ENCODE measurements around the gene METTL3. TPM values are rescaled to one million over a fixed set of nuclear protein-coding genes. Genes with fewer than 3 reads are reported as not detected.

Gene METTL3
- total RNA-seq, 1 donor from 2014 or later: 27.3 TPM

DNA sequence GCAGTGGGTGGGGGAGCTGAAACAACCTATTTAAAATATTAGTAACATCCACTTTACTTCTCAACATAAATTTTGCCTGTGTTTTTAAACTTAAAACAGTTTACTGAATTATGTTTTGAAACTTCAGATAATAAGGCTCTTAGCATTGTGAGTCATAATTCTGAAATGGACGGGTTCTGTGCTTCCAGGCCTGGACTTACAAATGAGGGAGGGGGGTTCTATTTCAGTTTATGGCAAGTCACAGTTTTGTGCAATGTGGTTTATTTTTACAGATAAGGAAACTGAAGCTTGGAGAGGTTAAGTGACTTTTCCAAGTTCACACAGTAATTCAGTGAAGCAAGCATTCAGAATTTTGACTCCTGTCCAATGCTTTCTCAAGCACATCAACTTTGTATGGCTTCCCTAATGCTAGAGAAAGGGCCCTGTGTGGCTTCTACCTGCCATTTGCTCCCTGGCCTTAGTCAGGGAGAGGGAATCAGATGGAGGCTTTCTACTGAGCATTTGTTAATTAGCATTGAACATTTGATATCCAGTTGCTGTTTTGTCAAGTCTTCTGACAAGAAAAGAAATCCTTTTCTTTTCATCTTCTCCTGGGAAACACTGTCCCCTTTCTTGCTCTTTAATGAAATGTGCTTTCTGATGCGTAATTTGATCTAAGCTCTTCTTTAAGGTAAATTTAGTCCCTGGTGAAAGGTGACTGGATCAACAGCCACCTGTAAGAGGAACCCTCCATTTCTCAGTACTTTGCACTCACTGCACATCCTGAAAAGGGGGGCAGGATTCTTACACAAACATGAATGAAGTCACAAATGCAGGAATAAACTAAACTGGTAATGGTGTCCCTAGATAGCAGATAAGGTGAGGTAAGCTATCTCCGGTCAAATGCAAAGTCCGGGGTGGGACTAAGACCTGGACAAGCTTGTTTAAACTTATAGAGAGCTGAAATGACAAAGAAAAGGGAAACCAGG is 17.5 kb upstream of the METTL3 start:
- ATAC-seq: no peak
- DNase-seq: no peak
- intact Hi-C loops (cut with micrococcal nuclease): no loop called here

DNA sequence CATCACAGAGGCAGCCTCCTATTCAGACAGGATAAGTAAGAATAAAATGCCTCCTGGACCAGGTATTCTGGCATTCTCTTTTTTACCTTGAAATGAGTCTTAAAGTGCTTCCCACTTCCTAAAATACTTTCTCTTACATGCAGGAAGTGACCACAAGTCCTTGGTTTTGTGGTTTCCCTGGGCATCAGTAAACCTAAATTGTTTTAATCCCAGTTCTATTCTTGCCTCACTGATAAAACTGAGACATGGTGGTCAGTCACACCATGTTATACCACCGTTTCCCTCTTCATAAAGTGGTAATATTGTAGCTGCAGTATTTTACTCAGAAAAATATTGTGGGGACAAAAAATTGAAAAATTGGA is 16.2 kb upstream of the METTL3 start:
- intact Hi-C loops (cut with micrococcal nuclease): no loop called here
- DNase-seq (no peak), ATAC-seq (no peak)

DNA sequence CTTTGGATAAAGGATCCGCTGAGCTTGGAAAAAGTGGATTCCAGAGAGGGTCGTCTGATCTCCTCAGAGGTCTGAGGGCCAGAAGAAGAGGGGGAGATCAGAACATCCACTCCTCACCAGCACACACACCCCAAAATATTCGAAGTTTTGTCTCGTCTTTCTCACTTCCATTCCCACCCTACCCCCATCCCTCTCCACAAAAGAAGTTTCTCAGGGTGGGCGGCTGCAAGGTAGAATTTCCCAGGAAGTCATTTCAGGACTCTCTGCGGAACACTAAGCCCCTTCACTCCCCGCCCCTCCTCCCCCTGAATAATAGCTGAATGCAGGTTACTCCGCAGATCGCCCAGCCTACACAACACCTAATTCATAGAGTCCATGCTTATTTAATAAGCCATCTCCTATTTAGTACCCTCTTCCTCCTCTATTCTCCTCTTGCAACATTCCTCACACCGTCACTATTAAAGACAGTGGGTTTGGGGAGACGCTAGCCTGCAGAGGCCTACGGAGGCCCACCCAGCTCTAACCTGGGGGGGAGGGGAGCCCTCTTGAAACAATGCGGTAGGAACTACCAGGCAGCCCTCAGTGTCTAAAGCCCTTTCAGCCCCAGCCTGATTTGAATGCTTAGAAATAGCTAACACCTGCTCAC is 15.7 kb upstream of the METTL3 start:
- ATAC-seq (peak; percentile 5), DNase-seq (no peak)
- intact Hi-C loops (cut with micrococcal nuclease): no loop called here

DNA sequence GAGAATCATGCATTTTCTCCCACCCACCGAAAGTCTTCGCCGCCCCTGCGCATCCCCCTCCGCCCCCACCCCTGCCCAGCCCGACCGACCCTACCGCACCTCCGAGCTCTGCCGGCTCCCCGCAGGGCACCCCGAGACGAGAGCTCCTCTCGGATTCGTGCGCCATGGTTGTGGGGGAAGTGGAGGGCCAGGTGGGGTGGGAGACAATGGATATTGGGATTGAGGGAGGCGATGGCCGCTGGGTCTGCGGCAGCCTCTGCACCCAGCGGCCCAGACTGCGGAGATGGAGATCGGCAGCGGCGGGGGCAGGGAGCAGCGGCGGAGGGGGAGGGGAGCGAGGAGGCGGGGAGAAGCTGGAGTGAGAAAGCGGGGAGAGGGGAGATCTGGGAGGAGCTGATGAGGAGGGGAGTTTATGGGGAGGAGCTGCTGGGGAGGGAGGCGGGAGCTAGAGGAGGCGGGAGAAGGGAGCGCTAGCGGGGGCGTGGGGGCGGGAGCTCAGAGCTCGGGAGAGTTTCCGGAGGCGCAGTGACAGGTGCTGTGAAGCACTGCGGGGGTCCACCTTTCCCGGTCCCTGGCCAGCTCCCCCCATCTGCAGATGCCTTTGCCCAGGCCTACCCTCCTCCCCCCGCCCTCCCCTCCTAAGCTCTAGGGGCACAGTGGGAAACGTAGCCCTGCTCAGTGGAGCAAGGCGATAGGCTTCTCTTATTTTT is 15.0 kb upstream of the METTL3 start, which contains the start of gene SALL2:
Gene SALL2, minus strand, starts transcription at position 385 of the 710 bp plus-strand sequence. Its CDS starts 219 bp downstream, at position 166.
- intact Hi-C loops (cut with micrococcal nuclease): no loop called here
- peak; percentile 97 for ATAC-seq
- DNase-seq: peak; percentile 78

DNA sequence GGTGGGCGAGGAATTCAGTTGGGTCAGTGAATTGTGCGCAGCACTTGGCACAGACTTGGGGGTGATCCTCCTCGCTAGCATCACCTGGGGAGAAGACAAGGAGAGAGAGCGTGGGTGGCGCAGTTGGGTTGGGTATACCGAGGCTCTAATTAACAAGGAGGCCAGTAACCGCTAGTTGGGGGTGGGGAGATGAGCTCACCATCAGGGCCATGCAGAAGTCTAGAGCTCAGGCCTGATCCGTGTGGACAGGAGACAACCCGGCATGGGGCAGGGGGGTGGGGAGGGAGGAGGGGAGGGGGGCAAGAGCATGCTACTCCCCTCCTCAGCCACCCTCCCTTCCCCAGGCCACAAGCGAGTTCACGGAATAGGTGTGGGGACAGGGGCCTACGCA is 14.4 kb upstream of the METTL3 start:
- intact Hi-C loops (cut with micrococcal nuclease): no loop called here
- DNase-seq (no peak), ATAC-seq (peak; percentile 54)

DNA sequence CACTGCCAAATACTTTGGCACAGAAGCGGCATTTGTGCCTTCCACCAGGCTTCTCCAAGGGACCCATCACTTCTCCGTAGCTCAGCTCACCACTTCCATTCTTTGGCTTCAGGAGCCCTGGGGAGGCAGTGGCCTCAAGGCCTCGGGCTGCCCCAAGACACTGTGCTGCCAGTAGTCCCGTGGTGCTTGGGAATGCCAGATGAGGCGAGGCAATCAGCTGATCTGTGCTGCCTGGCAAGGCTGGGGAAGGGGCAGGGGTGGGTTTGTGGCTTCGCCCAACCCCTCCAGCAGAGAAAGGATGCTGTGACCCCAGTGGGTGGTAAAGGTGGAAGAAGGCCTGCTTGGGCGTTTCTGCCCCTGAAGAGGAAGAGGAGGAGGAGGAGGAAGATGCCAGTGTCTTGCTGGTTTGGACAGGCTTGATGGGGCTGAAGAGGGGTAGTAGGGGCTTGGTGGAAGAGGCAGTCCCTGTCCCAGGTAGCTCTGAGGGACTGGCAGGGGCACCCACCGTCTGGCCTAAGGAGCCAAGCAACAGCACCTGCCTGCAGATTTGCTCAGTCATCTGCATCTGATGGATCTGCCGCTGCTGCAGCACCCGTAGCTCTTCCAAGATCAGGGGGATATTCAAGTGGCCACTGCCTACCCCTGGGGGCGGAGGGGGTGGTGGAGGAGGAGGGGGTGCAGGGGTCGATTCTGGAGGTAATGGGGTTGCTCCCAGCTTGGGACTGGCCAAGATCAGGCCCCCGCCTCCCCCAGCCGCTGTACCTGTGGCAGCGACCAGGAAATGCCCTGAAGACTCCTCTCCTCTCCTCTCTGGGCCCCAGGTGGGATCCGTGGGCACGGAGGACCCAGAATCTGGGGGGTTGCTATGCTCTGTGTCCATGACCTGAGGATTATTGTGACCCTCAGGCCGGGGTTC is 13.7 kb upstream of the METTL3 start:
- intact Hi-C loops (cut with micrococcal nuclease): no loop called here
- DNase-seq: no peak
- ATAC-seq: no peak

DNA sequence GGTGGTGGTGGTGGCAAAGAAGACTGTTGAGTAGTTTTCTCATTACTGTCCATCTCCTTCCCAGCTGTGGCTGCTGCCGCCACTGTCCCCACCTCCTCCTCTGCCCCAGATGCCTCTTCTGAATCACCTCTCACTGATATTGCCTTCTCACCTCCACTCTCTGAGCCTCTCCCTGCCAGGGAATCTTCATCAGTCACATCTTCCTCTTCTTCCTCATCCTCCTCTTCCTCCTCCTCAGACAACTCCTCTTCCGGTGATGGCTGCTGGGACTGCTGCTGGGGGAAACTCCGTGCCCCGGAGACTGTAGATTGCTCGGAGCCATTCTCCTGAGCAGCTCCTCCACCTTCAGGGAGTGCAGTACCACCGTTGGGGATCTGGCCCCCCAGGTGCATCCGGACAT is 12.1 kb upstream of the METTL3 start:
- intact Hi-C loops (cut with micrococcal nuclease): no loop called here
- ATAC-seq: no peak
- no peak for DNase-seq

DNA sequence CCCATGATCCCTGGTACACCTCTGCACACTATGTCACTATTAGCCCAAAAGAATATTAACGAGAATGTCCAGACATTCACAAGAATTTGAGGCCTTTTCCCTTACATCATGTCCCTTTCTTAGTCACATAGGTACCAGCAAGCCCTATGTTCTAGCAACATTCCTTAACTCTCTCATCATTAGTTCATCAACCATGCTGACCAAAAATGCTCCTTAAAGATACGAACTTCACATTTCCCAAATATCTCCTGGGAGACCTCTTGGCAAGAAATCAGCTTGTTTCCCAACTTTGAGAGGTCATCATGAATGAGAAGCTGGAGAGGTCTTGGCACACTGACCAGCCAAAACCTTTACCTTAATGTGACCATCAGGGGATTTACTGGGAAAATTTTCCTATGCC is 10.4 kb upstream of the METTL3 start:
- DNase-seq (no peak), ATAC-seq (no peak)
- intact Hi-C loops (cut with micrococcal nuclease): no loop called here

DNA sequence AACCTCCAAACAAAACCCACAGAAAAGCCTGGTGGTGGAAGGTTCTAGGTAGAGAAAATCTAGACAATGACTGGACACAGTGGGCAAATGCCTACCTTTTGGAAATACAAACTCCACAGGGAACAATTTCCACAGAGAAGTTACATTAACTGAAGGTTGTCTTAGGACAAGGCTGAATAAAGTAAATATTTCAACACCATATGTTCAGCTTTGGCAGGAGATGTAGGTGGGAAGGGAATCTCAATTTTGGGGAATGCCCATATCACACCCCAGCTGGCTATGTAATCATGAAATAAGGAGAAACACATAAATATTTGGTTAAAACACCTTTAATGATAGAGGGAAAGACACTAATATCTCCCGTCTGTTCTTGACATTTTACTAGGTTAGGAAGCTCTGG is 9.6 kb upstream of the METTL3 start:
- no peak for DNase-seq

DNA sequence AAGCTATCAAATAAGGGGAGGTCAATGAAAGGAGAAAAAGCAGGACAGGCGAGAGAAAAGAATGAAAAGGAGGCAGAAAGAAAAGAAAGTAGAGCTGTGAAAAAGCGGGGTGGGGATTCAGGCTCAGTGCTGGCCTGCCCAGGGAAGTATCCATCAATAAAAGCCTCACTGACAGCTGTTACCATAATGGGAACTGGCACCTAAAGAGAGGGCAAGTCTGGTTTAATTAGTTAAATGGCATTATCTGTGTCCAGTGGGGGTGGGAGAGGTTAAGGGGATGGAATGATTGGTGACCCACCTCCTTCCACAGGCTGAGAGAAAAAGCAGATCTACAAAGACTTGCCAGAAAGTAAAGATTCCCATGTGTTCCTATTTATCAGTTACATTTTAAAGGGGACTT is 7.6 kb upstream of the METTL3 start:
- DNase-seq (no peak), ATAC-seq (no peak)
- intact Hi-C loops (cut with micrococcal nuclease): no loop called here

More for the DNA sequence above, 9.6 kb upstream of the METTL3 start:
- ATAC-seq: no peak
- intact Hi-C loops (cut with micrococcal nuclease): no loop called here

DNA sequence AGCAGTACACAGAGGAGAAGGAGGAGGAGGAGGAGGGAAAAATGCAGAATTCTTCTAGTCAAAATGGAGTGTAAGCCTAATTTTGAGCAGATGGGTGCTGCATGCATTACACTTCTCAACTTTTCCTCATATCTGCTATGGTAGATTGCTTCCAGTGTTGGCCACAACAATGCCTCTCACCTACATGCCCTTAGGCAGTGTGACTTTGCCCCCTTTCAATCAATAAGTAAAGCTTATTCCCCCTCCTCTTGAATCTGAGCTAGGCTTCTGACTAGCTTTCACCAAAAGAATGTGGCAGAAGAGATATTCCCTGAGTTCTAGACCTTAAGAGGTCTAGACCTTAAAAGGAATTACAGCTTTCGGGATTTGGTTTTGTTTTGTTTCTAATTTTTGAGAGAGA is 3.2 kb upstream of the METTL3 start:
- DNase-seq: no peak
- intact Hi-C loops (cut with micrococcal nuclease): no loop called here
- no peak for ATAC-seq

DNA sequence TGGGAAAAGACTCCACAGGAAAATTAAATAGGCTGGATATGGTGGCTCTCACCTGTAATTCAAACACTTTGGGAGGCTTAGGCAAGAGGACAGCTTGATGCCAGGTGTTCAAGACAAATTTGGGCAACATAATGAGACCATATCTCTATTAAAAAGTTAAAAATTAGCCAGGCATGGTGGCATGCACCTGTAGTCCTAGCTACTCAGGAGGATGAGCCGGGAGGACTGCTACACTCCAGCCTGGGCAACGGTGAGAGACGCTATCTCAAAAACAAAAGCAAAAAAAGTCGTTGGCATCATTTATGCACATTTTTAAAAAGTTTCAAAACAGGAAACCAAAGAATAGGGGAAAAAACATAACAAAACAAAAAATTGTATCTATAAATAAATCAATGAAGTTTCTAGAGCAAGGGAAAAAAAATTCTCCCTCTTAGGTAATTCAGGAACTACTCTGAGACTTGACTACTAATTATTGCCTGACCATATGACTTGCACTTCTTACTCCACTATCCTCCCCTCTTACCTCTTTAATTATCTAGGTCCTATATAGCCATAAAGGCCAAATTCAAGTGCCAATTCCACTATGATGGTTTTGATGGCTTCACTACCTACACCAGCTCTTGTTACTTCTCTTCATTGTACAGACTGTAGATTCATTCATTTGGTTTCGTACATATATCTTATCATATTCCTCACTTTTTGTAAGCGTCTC is 1.6 kb downstream of the METTL3 start:
- DNase-seq (no peak), ATAC-seq (no peak)
- intact Hi-C loops (cut with micrococcal nuclease): no loop called here

DNA sequence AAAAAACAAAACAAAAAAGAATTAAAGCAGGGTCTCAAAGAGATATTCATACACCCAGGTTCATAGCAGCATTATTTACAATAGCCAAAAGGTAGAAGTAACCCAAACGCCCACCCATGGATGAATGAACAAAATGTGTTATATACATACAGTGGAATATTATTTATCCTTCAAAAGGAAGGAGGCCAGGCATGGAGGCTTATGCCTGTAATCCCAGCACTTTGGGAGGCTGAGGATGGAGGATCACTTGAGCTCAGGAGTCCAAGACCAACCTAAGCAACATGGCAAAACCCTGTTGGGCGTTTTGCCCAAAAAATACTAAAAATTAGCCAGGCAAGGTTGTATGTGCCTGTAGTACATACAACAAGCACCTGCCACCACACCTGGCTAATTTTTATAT is 4.6 kb downstream of the METTL3 start:
- DNase-seq: no peak
- ATAC-seq: no peak
- intact Hi-C loops (cut with micrococcal nuclease): no loop called here

DNA sequence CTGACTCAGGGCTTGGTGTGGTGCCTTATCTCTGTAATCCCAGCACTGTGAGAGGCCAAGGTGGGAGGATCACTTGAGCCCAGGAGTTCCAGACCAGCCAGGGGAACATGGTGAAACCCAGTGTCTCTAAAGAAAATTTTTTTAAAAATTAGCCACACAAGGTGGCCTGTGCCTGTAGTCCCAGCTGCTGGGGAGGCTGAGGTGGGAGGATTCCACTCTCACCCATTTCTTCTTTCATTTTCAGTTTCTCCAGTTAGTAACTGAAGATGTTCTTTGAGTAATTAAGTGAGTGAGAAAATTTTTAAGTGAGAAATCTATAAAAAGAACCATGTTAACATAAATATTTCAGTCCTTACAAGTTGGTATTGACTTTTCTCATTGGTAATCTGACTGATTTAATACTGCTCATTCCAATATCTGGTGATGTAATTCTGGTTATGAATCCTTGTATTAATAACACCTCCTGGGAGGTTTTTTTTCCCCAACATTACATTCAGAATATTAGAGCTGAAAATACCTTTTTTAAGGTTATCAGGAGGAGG is 6.1 kb downstream of the METTL3 start:
- intact Hi-C loops (cut with micrococcal nuclease): no loop called here

DNA sequence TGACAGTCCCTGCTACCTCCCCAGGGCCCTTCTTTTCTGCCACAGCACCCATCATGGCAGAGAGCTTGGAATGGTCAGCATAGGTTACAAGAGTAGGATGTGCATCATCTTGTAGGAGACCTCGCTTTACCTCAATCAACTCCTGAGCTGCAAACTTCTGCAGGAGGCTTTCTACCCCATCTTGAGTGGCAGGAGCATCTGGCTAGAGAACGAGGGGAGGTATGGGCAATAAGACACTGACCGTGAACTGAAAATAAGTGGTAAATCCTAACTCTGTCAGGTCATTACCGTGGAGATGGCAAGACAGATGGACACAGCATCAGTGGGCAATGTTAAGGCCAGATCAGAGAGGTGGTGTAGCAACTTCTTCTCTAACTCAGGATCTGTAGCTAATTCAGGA is 7.8 kb downstream of the METTL3 start:
- DNase-seq: no peak
- intact Hi-C loops (cut with micrococcal nuclease): no loop called here
- no peak for ATAC-seq

More for the DNA sequence above, 6.1 kb downstream of the METTL3 start:
- DNase-seq (no peak), ATAC-seq (no peak)

DNA sequence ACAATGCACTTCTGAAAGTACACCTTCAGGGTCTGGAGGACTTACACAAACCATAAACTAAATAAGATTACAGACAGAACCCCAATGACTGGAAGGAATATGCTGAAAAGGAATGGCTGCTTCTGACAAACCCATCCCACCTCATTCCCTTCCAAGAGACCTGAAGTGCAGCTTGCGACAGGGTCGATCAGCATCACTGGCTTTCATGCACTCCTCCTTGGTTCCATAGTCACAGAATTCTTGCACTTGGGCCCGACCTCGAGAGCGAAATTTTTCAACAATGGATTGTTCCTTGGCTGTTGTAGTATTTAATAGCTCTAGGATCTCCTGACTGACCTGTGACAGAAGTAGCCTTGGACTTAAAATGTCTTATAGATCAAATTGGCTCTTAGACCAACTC is 9.6 kb downstream of the METTL3 start:
- ATAC-seq (no peak), DNase-seq (no peak)
- intact Hi-C loops (cut with micrococcal nuclease): no loop called here

DNA sequence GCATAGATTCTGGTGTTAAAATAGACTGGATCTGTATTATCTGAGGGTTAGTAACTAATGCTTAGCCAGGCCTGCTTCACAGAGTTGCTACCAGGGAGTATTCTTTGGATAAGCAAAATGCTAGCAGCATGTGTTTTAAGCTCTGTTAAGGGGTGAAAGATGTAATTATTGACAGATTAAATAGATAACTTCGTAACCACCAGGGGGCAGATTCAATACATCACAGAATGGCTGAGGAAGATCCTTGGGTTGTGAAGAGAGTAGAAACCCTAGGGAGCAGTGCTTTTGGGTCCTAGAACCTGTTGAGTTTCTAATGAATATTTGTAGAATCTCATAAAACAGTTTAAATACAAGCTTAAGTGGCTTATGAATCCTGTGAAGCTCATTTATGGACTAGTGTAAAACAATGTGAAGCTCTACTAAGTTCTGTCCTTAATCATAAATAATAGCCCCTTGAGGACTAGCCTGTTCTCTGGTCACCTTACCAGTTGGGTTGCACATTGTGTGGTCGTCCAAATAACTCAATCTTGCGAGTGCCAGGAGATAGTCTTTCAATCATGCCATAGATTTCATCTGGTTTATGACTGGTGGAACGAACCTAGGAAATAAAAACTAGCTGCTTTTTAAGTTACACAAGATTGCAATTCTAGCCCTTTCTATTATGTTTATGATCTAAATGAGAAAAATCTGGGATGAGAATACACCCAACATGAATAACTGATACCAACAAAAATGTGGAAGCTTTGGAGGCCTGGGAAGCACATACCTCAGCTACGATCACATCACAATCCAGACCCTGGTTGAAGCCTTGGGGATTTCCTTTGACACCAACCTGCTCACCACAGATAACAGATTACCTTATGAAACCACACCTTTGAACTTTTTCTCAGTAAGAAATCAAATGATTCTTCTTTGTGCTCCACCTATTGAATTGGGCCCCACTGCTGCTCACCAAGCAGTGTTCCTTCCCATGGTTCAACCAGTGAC is 12.3 kb downstream of the METTL3 start:
- DNase-seq: no peak
- peak; percentile 38 for ATAC-seq
- intact Hi-C loops (cut with micrococcal nuclease): no loop called here
